Limb (tissue), 2 donors: ENCODE measurements around the gene SPPL3.

Experiments
- DNase-seq, 2 donors: peaks; one replicate each; pipeline ENCODE4 v3.0.0-alpha.2; 2016; ENCODE audit errors: extremely low spot score in 2 of 2

Gene SPPL3

DNA sequence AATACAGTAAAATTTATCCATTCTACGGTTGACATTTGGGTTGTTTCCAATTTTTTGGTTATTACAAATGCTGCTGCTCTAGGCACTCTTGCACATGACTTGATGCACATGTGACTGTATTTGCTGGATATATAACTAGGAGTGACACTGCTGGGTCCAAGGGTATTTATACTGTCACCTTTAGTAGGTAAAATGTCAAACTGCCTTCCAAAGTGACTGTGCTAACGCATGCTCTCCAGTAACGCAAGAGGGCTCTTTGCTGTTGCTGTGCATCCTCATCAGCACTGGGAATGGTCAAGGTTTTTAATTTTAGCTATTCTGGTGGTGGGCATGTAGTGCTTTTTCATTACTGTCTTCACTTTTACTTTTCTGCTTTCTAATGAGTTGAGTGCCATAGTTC lies 116.3 kb downstream of the SPPL3 start:
- no peak for DNase-seq

DNA sequence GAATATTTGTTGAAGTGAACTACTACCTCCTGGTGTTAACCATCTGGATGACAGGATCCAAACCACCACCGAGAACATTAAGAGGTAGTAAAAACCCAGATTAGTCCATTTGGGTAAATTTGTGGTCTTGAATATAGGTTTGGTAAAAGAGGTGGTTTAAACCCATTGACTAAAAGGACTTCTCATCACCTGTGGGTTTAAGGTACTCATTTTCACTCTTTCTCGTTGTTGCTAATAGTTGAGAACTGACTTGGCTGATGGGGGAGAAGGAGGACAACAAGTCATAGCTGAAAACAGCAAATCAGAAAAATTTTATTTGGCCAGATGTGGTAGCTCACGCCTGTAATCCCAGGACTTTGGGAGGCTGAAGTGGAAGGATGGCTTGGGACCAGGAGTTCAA lies 119.4 kb downstream of the SPPL3 start:
- DNase-seq = no peak

DNA sequence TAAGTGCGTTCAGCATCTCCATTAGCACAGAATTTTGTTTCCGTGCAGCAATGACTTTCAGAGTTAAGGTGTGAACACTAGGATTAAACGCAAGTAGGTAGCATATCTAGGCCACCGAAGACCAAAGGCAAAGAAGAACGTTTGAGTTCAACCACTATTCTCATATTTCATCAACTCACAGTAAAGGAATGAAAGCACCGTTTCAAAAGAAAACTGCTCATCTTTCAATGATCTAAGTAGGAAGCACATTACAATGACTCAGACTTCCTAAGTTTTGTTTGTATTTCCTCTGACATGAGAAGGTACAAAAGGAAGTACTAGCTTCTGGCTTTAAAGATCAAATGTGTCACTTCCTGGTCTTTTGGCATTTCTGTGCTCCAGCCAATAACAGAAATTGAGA lies 121.0 kb downstream of the SPPL3 start:
- no peak for DNase-seq

DNA sequence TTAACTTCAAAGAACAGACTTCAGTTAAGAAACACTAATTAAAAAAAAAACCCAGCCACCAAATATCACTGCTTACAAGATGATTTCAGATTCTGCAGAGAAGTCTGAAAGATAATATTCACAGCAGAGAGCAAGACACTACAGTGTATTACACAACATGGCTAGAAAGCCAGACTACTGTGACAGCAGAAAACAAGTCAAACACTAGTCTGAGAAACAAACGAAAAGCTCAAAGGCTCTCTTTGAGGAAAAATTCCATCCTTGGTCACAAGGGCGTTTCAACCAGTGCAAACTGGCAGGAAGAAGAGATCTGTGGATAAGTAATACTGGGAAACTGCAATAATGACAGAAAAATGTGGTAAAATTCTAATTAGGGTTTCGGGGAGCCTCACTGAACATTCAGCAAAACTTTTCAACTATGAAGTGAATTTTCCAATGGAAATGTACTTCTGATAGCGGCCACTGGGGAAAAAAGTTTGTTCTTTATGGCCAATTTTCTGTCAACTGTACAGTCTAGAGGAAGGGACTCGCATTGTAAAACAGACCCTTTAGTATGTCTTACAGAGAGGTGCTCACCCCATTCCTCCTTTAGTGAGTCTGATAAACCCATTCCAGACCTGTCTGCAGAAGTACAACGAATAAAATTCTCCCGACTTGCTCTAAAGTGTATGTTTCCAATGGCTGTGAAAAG lies 128.2 kb downstream of the SPPL3 start:
- DNase-seq = no peak

DNA sequence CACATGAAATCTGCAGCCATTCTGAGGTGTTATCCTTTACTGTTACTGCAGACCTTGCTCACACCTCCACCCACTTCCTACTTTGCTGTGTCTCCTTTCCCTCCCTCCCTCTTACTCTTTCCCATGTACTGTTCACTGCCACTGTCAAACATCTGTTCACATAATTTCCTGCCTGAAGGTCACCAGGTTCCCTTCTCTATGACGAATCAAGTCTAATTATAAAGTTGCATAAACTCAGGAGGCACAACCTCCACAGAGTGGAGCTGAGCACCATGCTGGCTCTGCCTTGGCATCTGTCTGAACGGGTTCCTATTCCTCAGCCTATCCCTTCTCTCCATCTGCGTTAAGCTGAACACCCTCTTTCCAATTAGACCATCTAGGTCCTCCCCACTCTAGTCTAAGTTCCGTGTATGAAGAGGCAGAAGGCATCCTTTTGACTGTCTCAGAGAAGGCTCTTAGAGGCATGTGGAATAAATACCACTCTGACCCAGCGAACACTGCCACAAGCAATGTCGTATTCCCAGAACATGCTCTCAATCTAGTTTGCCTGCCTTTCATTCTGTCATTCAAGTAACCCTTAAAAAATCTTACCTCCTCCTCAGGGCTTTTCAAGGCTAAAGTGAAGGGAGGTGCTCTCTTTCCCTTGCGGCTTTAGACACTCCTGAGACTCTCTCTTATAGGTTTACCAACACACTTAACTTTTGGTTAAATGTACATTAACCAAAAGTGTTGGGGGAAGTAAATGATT lies 129.8 kb downstream of the SPPL3 start:
- DNase-seq = no peak

DNA sequence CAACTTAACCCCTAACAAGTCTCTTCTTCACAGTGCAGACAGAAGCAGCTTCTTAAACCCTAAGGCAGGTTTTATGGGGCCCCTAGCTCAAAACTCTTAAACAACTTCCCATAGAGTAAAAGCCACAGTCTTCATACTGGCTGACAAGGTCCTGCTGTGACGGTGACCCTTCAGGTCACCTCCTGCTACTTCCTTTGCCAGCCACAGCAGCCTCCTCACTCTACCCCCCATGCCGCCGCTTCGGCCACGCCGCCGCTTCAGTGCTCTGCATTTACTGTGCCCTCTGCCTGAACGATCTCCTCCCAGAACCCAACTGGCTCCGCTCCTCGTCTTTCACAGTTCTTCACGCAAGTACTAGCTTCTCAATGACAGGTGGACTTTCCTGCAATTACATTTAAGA lies 133.1 kb downstream of the SPPL3 start:
- no peak for DNase-seq

DNA sequence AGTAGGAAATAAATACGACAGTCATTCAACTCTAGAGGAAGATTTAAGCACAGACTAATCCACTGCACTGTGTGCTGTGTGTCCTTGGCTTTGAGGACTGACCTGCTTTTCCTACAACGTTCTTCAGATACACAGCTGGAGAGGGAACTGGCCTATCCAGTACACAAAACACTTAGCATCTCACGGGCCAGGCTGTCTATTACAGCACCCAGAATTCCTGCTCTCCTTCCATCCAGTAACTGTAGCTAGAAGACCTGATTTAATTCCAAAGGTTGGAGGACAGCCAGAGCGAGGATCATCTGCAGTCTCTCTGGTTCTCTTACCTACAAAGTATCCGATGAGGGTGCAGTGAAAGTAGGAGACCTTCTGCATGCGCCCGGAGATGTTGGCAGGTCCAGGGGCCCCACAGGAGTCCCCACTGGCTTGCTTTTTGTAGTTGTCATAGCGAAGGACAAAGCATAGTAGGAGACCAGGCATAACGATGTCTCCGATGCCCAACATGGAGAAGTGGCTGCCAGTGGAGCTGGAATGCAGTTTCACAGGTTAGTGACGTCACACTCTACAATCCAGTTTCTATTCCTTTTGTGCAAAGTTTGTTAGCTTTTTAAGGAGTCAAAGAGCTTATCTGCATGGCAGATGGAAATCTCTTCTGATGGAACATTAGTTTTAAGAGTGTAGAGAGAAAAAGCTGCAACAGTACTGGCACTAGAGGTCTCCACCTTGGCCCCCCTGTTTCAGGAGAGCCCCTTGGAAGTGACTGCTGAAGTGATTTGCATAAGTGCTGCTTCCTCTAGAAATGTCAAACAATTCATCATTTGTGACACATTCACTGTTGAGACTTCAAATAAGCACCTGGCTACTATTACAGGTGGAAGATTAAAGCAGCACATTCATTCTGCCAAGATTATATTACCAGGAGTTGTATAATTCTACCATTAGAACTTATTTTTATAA lies 136.8 kb downstream of the SPPL3 start:
- DNase-seq = no peak

DNA sequence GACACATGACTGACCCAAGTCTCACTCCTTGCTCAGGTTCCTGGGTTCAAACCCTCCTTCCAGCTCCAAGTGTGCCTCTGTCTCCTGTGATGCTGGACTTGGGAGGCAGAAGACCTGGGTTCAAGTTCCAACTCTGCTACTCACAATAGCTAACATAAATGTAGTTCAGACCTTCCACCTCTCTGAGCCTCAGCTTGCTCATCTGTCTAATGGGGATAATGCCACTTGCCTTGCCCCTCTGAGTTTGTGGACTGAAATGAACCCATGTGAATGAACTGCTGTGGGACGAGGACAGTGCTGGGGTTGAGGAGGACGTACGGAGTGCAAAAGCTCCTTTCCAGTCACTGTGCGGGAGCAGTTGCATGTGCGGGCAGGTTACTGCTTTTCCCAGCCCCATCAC lies 137.6 kb downstream of the SPPL3 start:
- DNase-seq = no peak

DNA sequence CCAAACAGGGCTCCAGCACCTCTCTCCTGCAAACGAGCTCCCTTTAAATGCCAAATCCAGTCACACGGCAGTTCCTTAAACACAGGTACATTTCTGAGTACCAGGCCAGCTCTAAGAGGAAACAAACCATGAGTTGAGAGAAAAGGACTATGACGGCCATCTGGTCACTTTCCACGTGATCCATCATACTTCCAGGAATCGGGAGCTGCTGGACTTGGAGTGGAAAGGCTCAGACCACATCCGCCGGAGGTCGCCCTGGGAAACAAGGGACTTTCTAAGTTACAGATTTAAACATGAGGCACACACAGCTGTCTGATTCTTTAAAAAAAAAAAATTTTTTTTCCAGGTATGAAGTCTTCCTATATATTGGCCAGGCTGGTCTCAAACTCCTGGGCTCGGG lies 139.3 kb downstream of the SPPL3 start:
- DNase-seq = no peak

DNA sequence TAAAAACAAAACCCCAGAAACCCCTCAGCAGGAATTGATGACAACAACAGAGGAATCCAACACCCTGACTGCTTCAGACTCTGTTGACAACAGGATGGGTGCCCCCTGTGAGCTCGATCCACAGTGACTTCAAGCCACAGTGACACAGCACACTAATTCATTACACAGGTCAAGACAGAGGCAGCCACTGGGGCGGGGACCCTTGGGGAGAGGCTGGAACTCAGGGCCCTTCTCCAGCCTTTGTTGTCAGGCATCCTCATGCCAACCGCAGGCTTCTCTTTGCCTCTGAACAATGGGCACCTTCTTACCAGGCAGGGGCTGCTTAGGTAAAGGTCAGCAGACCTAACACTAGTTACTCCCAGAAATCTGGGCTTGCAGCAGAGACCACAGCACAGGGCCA lies 140.9 kb downstream of the SPPL3 start:
- no peak for DNase-seq

DNA sequence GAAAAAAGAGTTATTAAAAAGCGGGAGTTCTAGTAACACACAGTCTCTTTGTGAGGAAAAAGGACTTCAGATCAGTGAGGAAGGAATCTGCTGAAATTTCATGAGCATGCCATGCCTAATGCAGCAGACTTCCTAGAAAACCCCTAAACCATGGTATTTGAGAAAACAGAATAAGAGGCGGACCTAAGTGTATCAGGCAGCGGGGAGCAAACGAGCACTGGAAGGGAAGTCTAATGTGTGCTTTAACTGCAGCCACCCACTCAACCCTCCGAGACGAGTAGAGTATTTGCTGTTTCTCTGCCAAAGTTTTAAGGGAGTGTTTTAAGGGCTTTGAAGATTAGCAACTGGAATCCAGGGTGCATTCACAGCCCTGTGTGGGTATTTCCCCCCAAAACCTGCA lies 142.1 kb downstream of the SPPL3 start:
- peak in 1 of 2 donors; percentile 47 for DNase-seq

DNA sequence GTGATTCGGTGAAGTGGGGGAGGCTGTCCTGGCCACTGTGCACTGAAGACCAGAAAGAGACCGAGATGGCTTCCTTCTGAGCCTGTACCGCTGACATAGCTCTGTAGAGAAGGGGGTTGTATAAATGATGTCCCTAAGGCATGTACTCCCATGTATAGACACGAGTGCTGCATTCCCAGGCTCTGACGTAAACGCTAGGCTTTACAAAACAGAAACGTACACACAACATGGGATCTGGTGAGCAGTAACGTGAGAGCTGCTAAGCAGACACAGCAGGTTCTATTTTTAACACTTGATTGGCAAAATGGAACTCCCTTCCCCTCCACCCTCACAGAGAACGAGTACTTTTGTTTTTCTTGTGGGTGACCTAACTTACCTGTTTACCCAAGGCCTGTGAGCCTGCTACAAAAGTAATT lies 142.6 kb downstream of the SPPL3 start:
- peak; percentile 67 to 87 for DNase-seq

DNA sequence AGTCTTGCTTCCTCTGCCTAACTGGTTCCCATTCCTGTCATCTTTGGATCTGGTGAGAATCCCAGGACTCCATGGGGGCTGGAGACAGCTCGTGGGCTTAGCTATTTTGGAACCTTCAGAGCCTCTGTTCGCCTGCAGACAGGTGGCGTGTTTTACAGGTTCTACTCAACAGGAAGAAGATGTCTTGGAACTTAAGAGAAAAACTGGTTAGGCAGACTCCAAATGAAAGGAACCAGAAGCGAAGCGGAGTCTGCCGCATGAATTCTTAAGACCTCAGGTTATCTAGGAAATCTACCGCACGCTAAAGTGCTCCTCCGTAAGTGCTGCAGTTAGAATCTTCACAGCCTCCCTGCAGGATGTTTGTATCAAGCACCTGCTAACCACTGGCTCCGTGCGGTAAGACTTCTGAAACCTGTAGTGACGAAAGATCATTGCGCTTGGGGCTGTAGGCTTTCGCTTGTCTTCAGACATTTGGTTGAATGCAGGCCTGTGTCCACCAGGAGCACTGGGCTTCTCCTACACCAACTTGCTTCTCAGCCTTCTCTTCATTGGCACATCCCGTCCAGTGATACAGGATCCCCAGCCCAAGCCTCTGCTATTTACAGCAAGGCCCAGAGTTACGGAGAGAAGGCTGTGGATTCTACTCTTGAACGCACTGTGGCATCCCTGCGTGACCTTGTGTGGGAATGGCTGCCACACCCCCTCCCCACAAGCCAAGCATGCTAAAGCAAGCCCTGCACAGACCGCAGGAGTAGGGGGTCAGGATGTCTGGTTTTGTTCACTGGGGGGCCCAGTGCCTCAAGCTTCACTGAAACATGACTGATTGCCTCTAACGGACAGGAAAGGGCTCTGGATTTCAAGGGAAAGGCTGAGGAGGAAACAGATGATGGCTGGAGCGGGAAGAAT lies 143.6 kb downstream of the SPPL3 start:
- no peak for DNase-seq

DNA sequence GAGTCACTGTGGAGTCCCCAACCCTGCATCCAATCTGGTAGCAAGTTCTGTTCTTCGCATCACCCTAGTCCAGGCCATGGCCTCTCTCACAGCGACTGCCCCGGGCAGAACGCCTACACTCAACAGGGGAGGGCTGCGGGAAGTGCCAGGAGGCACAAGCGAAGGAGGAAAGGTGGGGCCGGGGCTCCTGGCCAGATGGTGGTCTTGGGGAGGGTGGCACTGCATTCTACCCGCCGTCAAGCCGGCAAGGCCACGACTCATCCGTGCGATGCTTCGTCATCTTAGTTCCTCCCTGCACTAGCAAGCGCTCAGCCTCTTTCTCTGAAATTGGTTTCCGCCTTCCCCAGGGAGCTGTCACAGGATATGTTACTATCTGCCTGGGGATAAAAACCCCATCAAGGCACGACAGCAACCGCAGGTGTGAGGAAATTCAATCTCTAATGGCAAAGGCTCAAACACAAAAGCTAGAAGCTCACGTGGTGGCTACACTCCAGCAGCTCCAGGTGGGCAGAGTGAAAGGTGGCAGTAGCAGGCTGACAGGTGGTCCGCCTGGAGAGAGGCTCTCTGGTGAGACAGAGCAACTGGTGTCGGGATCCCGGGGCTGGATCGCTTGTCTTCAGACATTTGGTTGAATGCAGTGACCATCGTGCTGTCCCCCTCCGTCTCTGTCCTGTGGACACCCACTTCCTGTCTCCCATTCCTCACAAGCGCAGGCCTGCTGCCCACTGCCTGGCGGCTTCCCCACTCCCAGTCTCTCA lies 144.4 kb downstream of the SPPL3 start:
- DNase-seq = no peak

DNA sequence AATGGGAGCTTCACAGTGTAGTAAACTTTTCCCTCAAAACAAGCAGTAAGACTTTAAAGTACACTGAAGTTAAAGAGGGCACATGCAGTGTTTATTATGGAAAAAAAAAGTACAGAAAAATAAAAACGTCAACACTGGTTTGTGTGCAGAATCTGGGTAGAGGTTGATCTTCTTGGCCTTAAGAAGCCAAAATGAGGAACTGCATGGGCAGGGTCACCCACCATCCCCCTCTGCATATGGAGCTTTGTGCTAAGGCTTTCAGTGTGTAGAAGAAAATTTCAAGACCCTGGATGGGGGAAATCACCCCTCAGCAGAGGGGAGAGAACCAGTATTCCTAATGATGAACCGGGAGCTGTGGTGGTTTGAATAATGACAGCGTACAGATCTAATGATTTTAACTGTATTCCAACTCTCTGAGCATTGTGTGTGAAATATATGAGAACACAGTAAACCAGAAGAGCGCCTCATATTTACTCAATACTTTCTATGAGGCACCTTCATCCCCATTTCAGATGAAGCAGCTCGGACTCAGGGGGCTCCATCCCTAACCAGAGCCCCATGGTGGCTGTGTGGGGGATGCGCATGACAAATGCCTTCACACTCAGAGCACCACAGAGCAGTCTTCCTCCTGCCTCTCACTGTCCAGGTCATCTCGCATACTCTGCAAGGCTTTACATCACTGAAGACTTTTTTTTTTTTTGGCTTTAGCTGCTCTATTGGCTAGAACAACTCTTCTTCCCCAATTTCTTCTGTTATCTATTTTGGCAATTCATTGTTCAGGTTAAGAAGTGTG lies 145.2 kb downstream of the SPPL3 start:
- DNase-seq = no peak

DNA sequence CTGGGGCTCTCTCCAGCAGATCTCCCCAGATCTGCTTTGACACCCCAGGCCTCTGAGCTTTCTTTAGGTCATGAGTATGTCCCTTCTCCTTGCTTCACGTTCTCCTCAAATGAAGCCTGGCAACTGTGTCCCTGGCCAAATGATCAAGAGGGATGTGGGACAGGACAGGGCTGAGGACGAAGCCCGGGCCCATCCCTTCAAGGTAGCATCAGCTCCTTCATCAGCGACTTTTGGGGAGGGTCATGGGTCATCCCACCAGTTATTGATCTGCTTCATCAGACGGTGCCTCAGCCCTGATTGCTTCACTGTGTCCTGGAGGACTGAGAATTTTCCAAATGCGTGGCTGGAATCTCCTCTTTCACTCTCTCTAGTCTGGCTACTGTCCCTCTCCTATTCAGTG lies 146.2 kb downstream of the SPPL3 start:
- no peak for DNase-seq

DNA sequence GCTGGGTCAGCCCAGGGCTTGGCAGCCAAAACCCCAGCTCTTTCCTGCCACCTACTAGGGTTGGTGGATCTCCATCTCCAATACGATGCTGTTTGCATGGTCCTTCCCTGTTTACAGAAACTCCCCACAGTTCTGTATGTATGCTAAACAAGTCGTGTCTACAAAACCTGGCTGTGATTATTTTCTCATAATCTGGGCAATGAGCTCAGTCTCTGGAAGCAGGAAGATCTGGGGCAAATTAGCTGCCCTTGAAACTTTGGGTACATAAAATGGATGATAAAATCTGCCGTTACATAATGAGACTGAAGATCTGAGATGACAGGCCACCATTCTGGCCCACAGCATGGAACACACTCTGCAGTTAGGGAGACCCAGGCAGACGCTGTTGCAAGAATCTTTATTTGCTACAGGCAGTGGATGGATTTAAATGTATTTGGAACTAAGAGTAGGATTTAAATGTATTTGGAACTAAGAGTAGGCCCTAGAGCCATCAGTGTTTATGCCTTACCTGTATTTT lies 146.9 kb downstream of the SPPL3 start:
- no peak for DNase-seq

DNA sequence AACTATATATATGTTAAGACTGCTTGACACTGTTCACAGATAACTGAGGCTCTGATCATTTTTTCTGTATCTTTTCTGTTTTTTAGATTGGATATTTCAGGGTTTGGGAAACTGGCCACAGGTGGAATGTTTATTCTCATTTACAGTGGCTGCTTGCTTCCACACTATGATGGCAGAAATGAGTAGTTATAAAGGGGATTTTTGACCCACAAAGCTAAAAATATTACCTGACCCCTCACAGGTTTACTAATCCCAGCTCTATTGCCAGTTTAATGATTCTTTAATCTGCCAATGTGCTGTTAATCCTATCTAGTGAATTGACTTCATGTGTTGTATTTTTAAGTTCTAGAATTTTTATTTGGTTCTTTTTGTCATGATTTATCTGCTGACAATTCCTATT lies 148.9 kb downstream of the SPPL3 start:
- DNase-seq = no peak

DNA sequence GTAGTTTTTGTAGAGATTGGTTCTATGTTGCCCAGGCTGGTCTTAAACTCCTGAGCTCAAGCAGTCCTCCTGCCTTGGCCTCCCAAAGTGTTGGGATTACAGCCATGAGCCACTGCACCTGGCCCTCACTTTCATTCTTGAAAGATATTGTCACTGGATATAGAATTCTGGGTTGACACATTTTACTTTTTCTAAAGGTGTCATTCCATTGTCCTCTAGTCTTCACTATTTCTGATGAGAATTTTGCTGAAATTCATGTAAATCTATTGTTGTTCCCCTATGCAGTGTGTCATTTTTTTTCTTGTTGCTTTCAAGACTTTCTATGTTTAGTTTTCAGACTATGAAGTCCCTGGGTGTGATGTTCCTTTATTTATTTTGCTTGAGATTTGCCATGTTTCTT lies 149.4 kb downstream of the SPPL3 start:
- DNase-seq = no peak
